HG02938 (cell line): ENCODE measurements around the gene CNTRL.
A peak's percentile ranks its signal among the peaks of the same experiment; 100 is the strongest.

Source experiments
- ATAC-seq: cut with Tn5 transposase; IDR thresholded peaks from one replicate; pipeline ENCODE4 v1.9.1; 2021; ENCODE audit warnings: mild to moderate bottlenecking, moderate library complexity; ENCODE audit not compliant: unreplicated experiment

The CNTRL gene

GRCh38 chr9:121198512-121199042, 123.8 kb downstream of the CNTRL start:
- ATAC-seq, result no peak

- ATAC-seq, result no peak
Measured at GRCh38 chr9:121199921-121200320, 125.2 kb downstream of the CNTRL start.

- ATAC-seq, result no peak
Measured at GRCh38 chr9:121200356-121200755, 125.6 kb downstream of the CNTRL start.

DNA sequence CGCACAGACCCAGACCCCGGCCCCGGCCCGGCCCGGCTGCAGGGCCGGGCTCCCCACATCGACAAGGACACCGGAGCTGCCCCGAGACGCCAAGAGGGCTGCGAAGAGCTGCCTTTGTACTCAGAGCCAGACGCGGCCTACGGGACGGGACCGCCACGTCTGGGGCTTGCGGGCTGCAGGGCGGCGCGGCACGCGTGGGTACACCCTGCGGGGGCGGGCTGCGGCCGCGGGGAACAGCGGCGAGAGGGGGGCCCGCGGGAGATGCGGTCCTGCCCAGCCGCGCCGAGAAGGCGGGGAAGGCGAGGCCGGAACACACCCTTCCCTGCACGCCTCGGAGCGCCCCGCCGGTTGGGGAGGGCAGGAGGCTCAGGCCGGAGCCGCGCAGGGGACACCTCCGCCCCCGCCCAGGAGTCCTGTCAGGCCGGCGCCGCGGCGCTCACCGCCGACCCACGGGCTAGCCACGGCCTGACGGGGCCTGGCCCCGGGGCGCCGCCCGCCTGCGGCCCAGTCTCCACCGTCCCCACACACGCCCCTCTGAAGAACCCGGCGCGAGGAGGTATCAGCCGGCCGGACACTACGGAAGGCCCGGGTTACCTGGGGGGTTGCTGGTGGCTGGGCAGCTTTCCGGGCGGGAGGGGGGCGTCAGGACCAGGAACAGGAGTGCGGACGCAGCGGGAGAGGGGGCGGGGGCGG, 126.4 kb downstream of the CNTRL start:
- peak; percentile 21 for ATAC-seq

- peak; percentile 80 for ATAC-seq
Measured at GRCh38 chr9:121201738-121202533, 127.2 kb downstream of the CNTRL start, which contains the start of gene RAB14. RAB14 (minus strand) TSS chr9:121201869; CDS start chr9:121193412, 8,457 bp downstream.

DNA sequence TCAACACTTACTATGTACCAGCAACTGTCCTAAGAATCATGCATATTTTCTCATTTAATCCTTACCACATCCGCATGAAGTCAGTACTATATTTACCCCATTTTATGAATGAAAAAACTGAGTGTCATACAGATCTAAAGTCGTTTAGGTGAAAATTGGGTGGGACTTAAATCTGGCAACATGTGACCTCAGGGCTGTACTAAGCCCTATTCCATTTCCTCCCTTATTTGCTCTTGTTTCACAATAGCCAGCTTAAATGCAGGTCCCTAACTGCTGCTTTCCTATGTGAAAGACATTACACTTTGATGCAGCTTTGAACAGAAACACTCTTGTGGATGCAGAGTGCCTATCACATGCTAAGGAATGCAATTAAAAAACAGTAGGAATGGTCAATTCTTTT, 129.4 kb downstream of the CNTRL start:
- ATAC-seq, result no peak

- no peak for ATAC-seq
Measured at GRCh38 chr9:121204611-121205010, 129.9 kb downstream of the CNTRL start.

DNA sequence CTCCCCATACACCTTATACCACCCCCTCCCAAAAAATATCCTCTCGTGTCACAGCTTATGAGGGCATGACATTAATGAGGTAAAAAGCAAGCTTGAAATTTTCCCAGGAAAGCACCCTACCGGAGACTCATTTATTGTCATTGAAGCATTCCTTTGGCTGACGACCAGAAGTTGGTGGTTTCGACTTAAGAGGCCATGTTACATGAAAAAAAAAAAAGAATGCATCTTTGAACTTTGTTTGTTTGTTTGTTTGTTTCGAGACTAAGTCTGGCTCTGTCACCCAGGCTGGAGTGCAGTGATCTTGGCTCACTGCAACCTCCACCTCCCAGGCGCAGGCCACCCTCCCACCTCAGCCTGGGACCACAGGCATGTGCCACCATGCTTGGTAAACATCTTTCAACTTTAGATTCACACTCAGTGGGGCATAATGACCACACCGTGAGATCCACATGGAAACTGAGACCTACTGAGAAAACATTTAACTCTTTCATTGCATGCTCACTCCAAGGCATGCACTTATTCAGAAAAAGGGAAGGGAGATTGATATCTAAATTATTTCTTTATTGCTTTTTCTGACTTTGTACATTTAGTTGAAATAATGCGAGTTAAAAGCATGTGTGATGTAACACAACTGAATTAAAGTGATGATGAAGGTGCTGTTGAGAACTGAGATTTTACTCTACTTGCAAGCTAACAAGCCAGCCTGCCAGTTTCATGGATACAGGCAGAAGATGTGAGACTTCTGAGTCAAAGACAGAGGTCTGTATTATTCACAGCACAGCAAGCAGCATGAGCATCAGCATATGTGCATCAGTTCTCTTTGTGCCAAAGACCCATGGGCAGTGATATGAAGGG, 132.0 kb downstream of the CNTRL start:
- no peak for ATAC-seq

DNA sequence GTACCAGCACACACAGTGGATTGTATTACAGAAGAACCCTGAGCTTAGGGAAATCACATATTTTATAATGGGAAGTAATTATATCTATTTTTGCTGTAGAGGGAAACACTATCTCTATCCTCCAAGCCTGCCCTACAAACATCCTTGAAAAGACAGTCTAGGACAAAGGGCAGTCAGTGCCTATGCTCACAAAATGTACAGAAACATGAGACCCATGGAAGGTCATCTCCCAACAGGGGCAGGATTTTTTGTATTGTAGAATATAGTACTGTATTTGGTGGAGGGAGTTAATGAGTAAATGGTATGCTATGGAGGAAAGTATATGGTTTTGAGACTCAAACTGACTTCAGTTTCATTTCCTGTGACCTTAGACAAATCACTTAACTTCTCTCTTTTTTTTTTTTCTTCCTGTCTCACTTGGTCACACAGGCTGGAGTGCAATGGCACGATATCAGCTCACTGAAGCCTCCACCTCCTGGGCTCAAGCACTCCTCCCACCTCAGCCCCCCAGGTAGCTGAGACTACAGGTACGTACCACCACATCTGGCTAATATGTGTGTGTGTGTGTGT, 132.7 kb downstream of the CNTRL start:
- ATAC-seq, result peak; percentile 92

DNA sequence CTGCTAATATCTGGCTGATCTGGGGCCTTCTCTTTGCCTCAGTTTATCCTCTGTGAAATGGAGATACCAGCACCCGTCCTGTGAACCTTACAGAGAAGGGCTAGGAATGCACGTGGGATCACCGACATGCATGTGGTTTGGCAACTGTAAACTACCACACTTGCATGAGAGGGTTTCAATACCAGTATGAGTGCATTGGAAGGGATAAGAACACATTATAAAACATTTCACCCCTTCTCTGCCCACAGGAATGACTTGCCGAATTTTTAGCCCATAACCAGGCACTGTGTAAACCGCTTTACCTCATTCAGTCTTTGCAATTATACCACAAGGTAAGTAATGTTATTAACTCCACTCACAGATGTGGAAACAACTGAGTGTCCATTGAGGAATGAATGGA, 135.8 kb downstream of the CNTRL start:
- ATAC-seq, result no peak

GRCh38 chr9:121213136-121213806, 138.5 kb downstream of the CNTRL start:
- ATAC-seq, result no peak

GRCh38 chr9:121214005-121214404, 139.2 kb downstream of the CNTRL start:
- ATAC-seq, result no peak

DNA sequence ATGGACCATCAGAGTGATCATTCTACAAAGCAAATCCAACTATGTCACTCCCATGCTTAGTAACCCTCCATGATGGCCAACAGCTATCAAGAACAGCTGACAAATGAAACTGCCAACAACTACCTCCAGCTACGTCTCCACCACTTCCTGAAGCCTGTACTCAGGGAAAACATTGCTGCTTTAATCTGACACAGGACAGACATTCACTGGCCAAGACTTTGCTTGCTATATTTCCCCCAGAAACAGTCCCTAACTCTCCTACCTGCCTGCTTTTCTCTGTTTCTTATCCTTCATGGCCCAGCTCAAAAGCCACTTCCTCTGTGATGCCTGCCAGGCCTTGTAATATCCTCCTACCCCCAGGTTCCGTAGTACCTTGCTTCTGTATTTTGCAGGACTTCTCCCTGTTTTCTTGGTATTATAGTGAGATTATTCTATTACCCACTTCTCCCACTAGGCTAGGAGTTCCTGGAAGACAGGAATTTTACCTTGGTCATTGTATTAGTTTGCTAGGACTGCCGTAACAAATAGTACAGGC, 141.6 kb downstream of the CNTRL start:
- no peak for ATAC-seq

GRCh38 chr9:121217609-121218292, 143.0 kb downstream of the CNTRL start:
- peak; percentile 95 for ATAC-seq

- ATAC-seq, result no peak
Measured at GRCh38 chr9:121218357-121219027, 143.7 kb downstream of the CNTRL start.

GRCh38 chr9:121219530-121219929, 144.8 kb downstream of the CNTRL start:
- ATAC-seq, result no peak

GRCh38 chr9:121220996-121221663, 146.4 kb downstream of the CNTRL start:
- ATAC-seq, result no peak

DNA sequence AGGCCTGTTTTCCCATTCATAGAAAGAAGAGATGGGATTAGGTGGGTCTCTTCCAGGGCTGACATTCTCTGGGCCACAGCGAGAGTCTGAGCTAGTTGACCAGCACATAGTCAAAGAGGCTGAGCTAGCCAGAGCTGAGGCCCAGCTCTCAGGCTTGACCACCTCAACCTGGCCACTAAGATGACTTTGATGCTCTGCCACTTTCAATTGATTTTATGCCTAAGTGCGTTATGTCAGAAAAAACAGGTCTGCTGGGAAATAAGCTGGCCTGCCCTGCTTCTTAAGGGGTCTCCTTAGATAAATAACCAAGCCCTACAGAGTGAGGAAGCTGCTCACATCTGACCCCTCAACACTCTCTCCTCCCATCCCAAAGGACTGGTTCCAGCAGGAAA, 146.9 kb downstream of the CNTRL start:
- no peak for ATAC-seq
